ENCODE data around the gene UROC1.

DNA sequence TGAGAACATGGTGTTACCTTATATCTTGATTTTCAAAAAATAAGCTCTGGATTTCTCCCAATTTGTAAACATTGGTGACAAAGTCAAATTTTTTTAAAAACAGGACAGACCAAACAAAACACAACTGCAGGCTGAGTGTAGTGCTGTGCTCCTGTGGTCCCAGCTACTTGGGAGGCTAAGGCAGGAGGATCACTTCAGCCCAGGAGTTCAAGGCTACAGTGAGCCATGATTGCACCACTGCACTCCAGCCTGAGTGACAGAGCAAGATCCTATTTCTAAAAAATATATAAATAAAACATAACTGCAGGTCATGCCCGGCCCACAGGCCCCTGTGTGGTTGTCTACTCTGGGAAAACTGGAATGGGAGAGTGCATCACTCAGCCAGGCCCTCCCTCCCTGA lies 37.9 kb downstream of the UROC1 start:
- TF ChIP-seq POLR2A (IDR thresholded peaks at IDR 0.05; ENCODE audit: low read length): no peak
- TF ChIP-seq GATA1 (IDR thresholded peaks at IDR 0.05; ENCODE audit: low read depth, low read length): no peak
